Liver (tissue), 9 donors: ENCODE results near the gene DTD1. TPM values are rescaled to one million over a fixed set of nuclear protein-coding genes. Genes with fewer than 3 reads are reported as not detected.

ENCODE experiments used
- DNase-seq: peaks from one replicate; pipeline ENCODE4 v3.0.0-alpha.2; 2017; ENCODE audit warnings: low spot score
- H3K27ac ChIP-seq, 2 donors: one replicate each; pipeline ENCODE4 v1.7.0; 2013; ENCODE audit warnings: inconsistent platforms in 2 of 2, low read length in 2 of 2, control low read depth in 1 of 2, low read depth in 1 of 2, mild to moderate bottlenecking in 1 of 2
- H3K27me3 ChIP-seq, 4 donors: one replicate each; pipeline versions ENCODE4 v1.6.1 to v1.7.0; 2013; ENCODE audit warnings: low read length in 3 of 4, inconsistent platforms in 1 of 4, mild to moderate bottlenecking in 1 of 4, moderate library complexity in 1 of 4; ENCODE audit not compliant: control insufficient read depth in 4 of 4, insufficient read depth in 4 of 4
- H3K36me3 ChIP-seq, 4 donors: one replicate each; pipeline versions ENCODE4 v1.6.1 to v1.7.0; 2013; ENCODE audit warnings: low read length in 3 of 4, mild to moderate bottlenecking in 3 of 4, low read depth in 1 of 4, moderate library complexity in 1 of 4; ENCODE audit not compliant: control insufficient read depth in 4 of 4, insufficient read depth in 3 of 4
- H3K4me1 ChIP-seq, 4 donors: one replicate each; pipeline versions ENCODE4 v1.6.1 to v1.7.0; 2013; ENCODE audit warnings: low read length in 3 of 4, mild to moderate bottlenecking in 3 of 4, moderate library complexity in 1 of 4; ENCODE audit not compliant: control insufficient read depth in 4 of 4, insufficient read depth in 4 of 4
- H3K4me3 ChIP-seq, 3 donors: one replicate each; pipeline versions ENCODE4 v1.6.1 to v1.7.0; 2013; ENCODE audit warnings: low read length in 3 of 3, control low read depth in 1 of 3, low read depth in 1 of 3, mild to moderate bottlenecking in 1 of 3
- H3K9ac ChIP-seq, 2 donors: one replicate each; pipeline ENCODE4 v1.7.0; 2013; ENCODE audit warnings: low read length in 2 of 2, mild to moderate bottlenecking in 2 of 2, moderate library complexity in 2 of 2, control low read depth in 1 of 2, low read depth in 1 of 2
- H3K9me3 ChIP-seq, 4 donors: one replicate each; pipeline versions ENCODE4 v1.6.1 to v1.7.0; 2013; ENCODE audit warnings: low read length in 3 of 4; ENCODE audit not compliant: control insufficient read depth in 4 of 4
- ATF3 ChIP-seq: IDR thresholded peaks from 2 replicates; pipeline ENCODE4 v1.6.1; 2016; ENCODE audit warnings: antibody characterized with exemption
- CTCF ChIP-seq: fragments of 150-350 bp; IDR thresholded peaks from 2 replicates; pipeline ENCODE4 v1.5.1; 2017; ENCODE audit warnings: improper control_type of control experiment, low read depth, low read length; ENCODE audit not compliant: missing input control
- EGR1 ChIP-seq, 2 donors: IDR thresholded peaks; 2 replicates each; pipeline ENCODE4 v1.6.1; 2016 to 2018; ENCODE audit warnings: antibody characterized with exemption in 2 of 2, low read depth in 2 of 2
- FOXA1 ChIP-seq: IDR thresholded peaks from 2 replicates; pipeline ENCODE4 v1.6.1; 2016; ENCODE audit warnings: antibody characterized with exemption
- FOXA2 ChIP-seq: IDR thresholded peaks from 2 replicates; pipeline ENCODE4 v1.6.1; 2016; ENCODE audit warnings: antibody characterized with exemption
- GABPA ChIP-seq, 2 donors: IDR thresholded peaks in 1 of 2; conservative IDR thresholded peaks in 1 of 2; 2 replicates each; pipeline ENCODE4 v1.6.1; 2016; ENCODE audit warnings: antibody characterized with exemption in 2 of 2, mild to moderate bottlenecking in 1 of 2, moderate library complexity in 1 of 2
- HNF4A ChIP-seq, 2 donors: conservative IDR thresholded peaks; 2 replicates each; pipeline ENCODE4 v1.6.1; 2016; ENCODE audit warnings: antibody characterized with exemption in 2 of 2, mild to moderate bottlenecking in 2 of 2
- HNF4G ChIP-seq: IDR thresholded peaks from 2 replicates; pipeline ENCODE4 v1.6.1; 2016; ENCODE audit warnings: antibody characterized with exemption
- JUND ChIP-seq, 2 donors: IDR thresholded peaks; 2 replicates each; pipeline ENCODE4 v1.6.1; 2016; ENCODE audit warnings: antibody characterized with exemption in 2 of 2
- MAX ChIP-seq: IDR thresholded peaks from 2 replicates; pipeline ENCODE4 v1.6.1; 2016; ENCODE audit warnings: antibody characterized with exemption
- NR2F2 ChIP-seq: IDR thresholded peaks from 2 replicates; pipeline ENCODE4 v1.6.1; 2016; ENCODE audit warnings: antibody characterized with exemption
- RAD21 ChIP-seq, 2 donors: IDR thresholded peaks; 2 replicates each; pipeline ENCODE4 v1.6.1; 2016; ENCODE audit warnings: antibody characterized with exemption in 2 of 2, mild to moderate bottlenecking in 2 of 2
- REST ChIP-seq: IDR thresholded peaks from 2 replicates; pipeline ENCODE4 v1.6.1; 2016; ENCODE audit warnings: antibody characterized with exemption, mild to moderate bottlenecking
- RXRA ChIP-seq, 2 donors: IDR thresholded peaks; 2 replicates each; pipeline ENCODE4 v1.6.1; 2017 to 2018; ENCODE audit warnings: antibody characterized with exemption in 2 of 2, mild to moderate bottlenecking in 1 of 2
- SP1 ChIP-seq: IDR thresholded peaks from 2 replicates; pipeline ENCODE4 v1.6.1; 2018; ENCODE audit warnings: antibody characterized with exemption, mild to moderate bottlenecking
- TAF1 ChIP-seq: conservative IDR thresholded peaks from 2 replicates; pipeline ENCODE4 v1.6.1; 2016; ENCODE audit warnings: antibody characterized with exemption, mild to moderate bottlenecking
- YY1 ChIP-seq: IDR thresholded peaks from 2 replicates; pipeline ENCODE4 v1.6.1; 2016; ENCODE audit warnings: antibody characterized with exemption, mild to moderate bottlenecking
- ZBTB33 ChIP-seq: IDR thresholded peaks from 2 replicates; pipeline ENCODE4 v1.6.1; 2016; ENCODE audit warnings: antibody characterized with exemption
- WGBS: extraction: QIAGEN DNeasy Blood & Tissue Kit; methylation state at CpG from one replicate; pipeline ENCODE4 v1.1.7; 2013; 5-methylcytosine and 5-hydroxymethylcytosine counted together
- polyA plus RNA-seq, 2 donors: library from polyadenylated mRNA; stranded (reverse) in 1 of 2; unstranded in 1 of 2; fragments of 200-250 nt in 1 of 2; fragments of >200 nt in 1 of 2; fragmentation: Nextera tagmentation in 1 of 2; extraction: Ambion mirVana in 1 of 2; gene quantifications; one replicate each; pipeline versions ENCODE4 v1.2.1 to v1.2.3, GENCODE V29; 2013 to 2015
- total RNA-seq, 2 donors: library from RNA; depleted of rRNA; stranded (reverse); fragments of >200 nt; gene quantifications; one replicate each; pipeline ENCODE4 v1.2.3, GENCODE V29; 2014
- donor health status: healthy.
- donor health status: healthy.
- donor health status: healthy.
- donor health status: healthy.
- donor health status: healthy.

Gene DTD1
- total and polyA plus RNA-seq, 4 donors, result 7.8 to 11.3 (median 10.1) TPM

GRCh38 chr20:18795366-18795765, 207.5 kb downstream of the DTD1 start:
- 96% methylated on average over 4 of the region's 4 CpGs for WGBS
- Histone ChIP-seq H3K9me3 (peaks cover 0 to 4% (median 2%) of the 10 kb centered on the region in 4 donors), H3K27me3 (no peaks in the 10 kb centered on the region), H3K4me3 (no peak overlapping the region), H3K36me3 (peaks cover 0 to 2% (median 0%) of the 10 kb centered on the region in 4 donors), H3K9ac (no peak overlapping the region), H3K27ac (no peak overlapping the region), H3K4me1 (peaks cover 0 to 10% (median 3%) of the 10 kb centered on the region in 4 donors)
- no peak for DNase-seq
- TF ChIP-seq GABPA (IDR thresholded peaks at IDR 0.05 in 1 of 2, conservative IDR thresholded peaks at IDR 0.05 in 1 of 2), result no peak
- no peak for TF ChIP-seq CTCF
- TF ChIP-seq FOXA1, result no peak
- TF ChIP-seq JUND (IDR thresholded peaks at IDR 0.05), result no peak
- TF ChIP-seq RAD21 (IDR thresholded peaks at IDR 0.05), result no peak
- TF ChIP-seq ZBTB33, result no peak
- TF ChIP-seq RXRA (IDR thresholded peaks at IDR 0.05), result no peak
- TF ChIP-seq FOXA2, result no peak
- TF ChIP-seq MAX, result no peak
- no peak for TF ChIP-seq SP1
- TF ChIP-seq EGR1 (IDR thresholded peaks at IDR 0.05; ENCODE audit: low read depth in 2 of 2), result no peak
- no peak for TF ChIP-seq HNF4A (conservative IDR thresholded peaks at IDR 0.05)
- TF ChIP-seq NR2F2, result no peak
- TF ChIP-seq TAF1, result no peak
- no peak for TF ChIP-seq REST

GRCh38 chr20:18796282-18796833, 208.5 kb downstream of the DTD1 start:
- DNase-seq, result no peak
- TF ChIP-seq HNF4G (no peak), NR2F2 (no peak), TAF1 (no peak), YY1 (no peak), CTCF (no peak), RXRA (IDR thresholded peaks at IDR 0.05) (no peak), EGR1 (IDR thresholded peaks at IDR 0.05; ENCODE audit: low read depth in 2 of 2) (no peak), HNF4A (conservative IDR thresholded peaks at IDR 0.05) (no peak), ZBTB33 (no peak), FOXA2 (no peak), GABPA (IDR thresholded peaks at IDR 0.05 in 1 of 2, conservative IDR thresholded peaks at IDR 0.05 in 1 of 2) (no peak), ATF3 (no peak), SP1 (no peak)

More at GRCh38 chr20:18796282-18796833, 208.5 kb downstream of the DTD1 start:
- H3K9ac ChIP-seq, result no peak overlapping the region
- H3K4me1 ChIP-seq, result peaks cover 0 to 10% (median 3%) of the 10 kb centered on the region in 4 donors
- H3K27me3 ChIP-seq, result no peaks in the 10 kb centered on the region
- peaks cover 0 to 2% (median 0%) of the 10 kb centered on the region in 4 donors for H3K36me3 ChIP-seq
- H3K27ac ChIP-seq, result no peak overlapping the region
- no peak overlapping the region for H3K4me3 ChIP-seq
- 90% methylated on average over 2 of the region's 2 CpGs for WGBS
- peaks cover 0 to 4% (median 2%) of the 10 kb centered on the region in 4 donors for H3K9me3 ChIP-seq
